Measurements from ENCODE around the gene FEN1.

- TF ChIP-seq CTCF (IDR thresholded peaks at IDR 0.05) (no peak), POLR2A (IDR thresholded peaks at IDR 0.05) (no peak), EP300 (IDR thresholded peaks at IDR 0.05) (no peak)
Observed at GRCh38 chr11:61836193-61836592, 43.5 kb downstream of the FEN1 start.
